HG02938 (cell line): ENCODE measurements around the gene HS3ST6.
"Not testable (repeated sequence)": the region's sequence is repeated elsewhere in the genome, so short reads cannot be mapped to it uniquely, and the experiment has no call there.

Experiments used
- ATAC-seq: cut with Tn5 transposase; IDR thresholded peaks from one replicate; pipeline ENCODE4 v1.9.1; 2021; ENCODE audit warnings: mild to moderate bottlenecking, moderate library complexity; ENCODE audit not compliant: unreplicated experiment

The HS3ST6 gene

DNA sequence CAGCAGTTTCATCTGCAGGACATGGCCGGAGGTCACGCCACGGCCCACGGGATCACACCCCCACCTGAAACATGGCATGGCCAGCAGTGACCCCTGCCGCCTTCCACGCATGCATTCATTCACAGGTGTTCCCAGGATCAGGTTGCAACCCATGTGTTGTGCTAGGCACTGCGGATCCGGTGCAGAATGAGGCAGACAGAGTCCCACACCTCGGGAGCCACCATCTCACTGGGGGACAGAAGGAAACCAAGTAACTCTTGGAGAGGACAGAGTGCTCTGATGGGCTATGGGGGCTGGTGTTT lies 29.1 kb upstream of the HS3ST6 start:
- no peak for ATAC-seq

DNA sequence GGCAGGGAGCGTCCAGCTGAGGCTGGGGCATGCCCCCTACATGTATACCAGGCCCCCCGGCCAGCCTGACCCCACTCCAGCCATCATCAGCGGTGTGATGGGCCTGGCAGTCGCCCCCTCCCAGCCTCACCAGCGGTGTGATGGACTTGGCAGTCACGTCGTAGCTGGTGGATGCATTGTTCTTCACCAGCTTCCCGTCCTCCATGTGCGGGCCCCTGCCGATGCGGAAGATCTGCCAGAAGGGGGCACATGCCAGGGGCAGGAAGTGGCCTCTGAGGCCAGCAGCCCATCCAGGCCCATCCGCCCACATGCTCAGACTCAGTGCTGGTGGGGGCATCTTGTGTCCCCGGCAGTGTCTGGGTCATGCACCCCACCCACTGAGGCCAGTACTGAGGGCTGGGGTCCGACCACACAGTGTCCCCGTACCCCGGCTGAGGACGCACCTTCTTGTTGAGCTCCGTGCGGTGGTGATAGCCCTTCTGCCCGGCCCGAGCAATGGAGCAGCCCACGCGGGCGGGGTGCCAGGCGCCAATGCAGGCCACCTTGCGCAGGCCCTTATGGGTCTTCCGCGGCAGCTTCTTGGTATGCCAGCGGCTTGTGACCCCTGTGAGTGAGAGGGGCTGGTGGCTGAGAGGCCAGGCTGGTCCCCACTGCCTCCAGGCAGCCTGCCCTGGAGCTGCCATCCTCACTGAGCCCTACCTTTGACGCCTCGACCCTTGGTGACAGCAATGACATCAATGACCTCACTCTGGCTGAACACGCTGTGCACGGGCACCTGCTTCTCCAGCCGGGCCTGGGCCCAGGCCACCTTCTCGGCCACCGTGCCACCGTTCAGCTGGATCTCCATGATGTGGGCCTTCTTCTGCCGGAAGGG lies 28.5 kb upstream of the HS3ST6 start:
- no peak for ATAC-seq

DNA sequence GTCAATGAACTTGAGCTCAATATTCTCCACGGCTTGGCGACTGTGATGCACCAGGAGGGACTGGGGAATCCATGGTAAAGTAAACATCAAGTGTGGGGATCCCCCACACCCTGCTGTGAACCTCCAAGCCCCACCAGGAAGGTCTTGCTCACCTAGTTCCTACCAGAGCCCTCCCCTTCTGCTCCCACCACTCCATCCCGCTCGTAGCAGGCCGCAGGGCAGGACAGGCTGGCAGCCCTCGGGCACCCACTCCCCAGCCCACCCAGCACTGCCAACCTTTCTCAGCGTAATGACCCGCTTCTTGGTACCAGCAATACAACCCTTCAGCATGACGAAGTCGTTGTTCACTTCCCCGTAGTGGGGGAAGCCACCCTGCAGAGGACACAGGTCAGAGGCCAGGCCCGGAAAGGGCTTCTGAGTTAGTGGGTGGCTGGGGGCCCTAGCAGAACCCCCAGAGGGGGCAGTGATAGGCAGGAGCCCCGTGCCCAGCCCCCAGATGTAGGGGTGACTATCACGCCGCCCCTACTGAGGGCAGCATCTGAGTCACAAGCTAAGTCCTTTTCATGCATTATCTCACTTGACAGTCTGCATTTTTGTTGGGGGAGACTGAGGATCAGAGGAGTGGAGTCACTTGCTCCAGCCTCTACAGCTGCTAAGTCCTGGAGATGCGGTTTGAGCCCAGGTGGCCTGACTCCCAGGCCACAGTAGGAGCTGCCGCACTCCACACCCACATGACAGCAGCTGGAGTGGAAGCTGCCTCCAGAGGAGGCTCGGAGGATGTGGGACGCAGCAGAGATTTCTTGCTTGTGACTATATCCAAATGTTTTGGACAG lies 27.6 kb upstream of the HS3ST6 start:
- no peak for ATAC-seq

DNA sequence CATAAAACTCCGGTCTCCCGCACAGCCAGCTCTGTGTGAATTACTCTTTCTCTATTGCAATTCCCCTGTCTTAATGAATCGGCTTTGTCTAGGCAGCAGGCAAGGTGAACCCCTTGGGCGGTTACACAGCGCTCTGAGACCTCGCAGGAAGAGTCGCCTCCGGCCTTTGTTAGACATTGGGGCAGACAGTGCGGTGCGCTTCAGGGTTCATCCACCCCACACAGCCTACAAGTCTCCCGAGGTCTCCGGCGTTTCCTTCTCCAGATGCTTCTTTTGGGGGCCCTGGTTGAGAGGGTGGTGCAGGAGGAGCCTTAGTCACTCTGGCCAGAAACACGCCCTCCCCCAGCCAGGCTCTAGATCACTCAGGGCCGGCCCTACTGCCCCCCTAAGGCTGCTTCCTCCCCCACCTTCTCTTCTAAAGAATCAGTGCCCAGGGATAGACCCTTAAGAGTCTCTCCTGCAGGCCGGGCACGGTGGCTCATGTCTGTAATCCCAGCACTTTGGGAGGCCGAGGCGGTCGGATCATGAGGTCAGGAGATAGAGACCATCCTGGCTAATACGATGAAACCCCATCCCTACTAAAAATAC lies 26.5 kb upstream of the HS3ST6 start:
- ATAC-seq: no peak

DNA sequence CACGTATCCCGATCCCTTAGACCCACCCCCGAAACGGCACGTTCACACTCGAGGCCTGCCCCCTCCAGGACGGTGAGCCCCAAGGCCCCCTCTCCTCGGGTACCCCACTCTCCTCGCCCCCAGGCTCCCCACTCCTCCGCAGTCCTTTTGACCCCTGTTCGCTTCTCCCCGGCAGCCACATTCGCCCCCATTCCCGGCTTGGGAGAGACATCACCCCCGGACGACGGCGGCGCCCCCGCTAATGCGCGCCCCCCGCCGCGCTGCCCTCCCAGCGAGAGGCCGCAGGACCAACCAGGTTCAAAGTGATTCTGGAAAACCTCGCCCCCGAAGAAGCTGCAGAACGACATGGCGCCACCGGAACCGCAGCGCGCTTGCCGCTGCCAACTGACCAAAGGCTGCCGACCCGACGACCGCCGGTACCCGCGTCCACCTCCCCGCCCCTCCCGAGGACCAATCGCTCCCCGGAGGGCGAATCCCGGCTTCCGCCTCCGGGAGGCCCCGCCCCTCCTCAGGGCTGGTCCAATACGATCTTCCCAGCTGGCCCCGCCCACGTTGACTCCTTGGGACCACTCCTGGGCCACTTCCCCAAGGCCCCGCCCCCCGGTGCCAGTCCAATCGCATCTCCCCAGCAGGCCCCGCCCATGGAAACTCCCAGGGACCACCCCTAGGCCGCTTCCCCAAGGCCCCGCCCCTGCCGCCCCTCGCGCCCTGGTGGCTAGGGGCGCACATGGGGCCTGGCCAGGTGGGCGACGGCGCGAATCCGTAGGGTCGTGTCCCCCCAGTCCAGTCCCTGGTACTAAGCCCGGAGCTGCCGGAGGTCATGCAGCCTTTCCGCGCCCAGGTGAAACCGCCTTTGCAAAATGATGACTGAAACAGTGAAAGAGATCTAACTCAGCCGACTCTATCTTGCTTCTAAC lies 24.9 kb upstream of the HS3ST6 start, which contains the start of gene MSRB1:
Gene MSRB1, minus strand, starts transcription at position 390 of the 917 bp plus-strand sequence. Its CDS starts 43 bp downstream, at position 347.
- peak; percentile 87 for ATAC-seq

DNA sequence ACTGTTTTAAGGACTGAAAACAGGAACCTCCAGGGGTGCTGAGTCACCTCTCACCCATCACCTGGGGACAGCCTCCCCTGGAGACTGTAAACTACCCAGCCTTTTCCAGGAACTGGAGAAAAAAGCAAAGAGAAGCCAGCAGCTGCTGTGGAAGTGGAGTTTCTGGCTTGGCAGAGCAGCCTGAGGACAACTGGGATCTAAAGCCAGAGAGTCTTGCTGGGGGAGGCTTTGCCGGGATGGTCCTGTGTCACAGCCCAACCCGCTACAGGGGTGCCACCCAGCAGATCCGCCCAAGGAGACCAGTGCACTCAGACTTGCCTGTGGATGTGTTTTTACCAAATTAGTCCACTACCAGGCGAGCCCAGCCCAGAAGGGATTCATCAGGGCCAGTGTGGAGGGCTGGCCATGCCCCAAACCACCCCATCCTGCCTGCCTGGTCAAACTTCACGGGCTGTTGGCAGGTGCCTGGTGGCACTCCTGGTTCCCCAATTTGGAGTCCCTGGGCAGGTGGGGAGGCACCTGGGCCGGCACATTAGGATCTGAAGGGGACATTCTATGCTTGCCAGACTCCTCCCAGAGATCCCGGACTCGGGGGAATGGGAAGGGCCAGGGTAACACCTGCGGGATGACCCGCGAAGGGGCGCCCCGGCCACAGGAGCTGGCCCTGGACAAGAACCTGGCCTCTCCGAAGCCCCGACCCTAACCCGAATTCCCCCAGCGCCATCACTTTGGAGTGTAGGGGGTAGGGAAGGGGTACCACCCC lies 24.0 kb upstream of the HS3ST6 start:
- ATAC-seq: no peak

DNA sequence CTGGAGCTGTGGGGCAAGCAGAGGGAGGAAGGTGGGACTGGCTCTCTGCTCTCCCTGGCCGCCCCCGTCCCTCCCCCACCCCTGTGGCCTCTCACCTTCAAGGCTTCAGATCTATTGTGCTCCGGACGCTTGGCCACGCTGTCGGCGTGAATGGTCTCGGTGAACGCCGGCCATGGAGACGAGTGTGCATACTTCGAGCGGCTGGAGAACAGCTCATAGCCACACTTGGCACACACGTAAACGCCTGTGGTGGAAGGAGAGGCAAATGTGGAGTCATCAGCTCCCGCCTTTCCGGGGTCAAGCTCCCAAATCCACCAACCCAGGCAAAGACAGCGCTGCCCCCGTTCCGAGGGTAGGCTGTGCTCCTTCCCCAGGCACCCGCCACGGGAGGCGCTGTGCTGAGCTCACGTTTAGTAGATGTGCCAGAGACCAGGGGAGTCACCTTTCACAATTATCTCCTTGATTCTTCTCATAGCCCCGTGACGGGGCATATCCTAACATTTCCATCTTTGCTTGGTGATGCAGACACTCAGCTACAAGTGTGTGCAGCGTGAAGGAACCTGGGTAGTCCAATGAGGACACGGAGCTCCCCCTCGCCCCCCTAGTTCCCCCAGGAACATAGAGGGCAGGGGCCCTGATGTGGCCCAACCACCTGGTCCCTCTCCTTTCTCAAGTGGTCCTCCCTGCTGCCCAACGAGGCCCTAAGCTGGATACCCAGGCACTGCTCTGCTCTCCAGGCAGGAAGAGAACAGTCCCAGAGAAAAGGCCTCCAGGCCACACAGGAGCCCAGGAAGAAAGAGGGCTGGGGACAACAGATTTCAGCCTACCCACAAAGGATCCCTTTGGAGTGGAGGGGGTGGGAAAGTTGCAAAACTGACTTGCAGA lies 23.2 kb upstream of the HS3ST6 start:
- ATAC-seq: no peak

DNA sequence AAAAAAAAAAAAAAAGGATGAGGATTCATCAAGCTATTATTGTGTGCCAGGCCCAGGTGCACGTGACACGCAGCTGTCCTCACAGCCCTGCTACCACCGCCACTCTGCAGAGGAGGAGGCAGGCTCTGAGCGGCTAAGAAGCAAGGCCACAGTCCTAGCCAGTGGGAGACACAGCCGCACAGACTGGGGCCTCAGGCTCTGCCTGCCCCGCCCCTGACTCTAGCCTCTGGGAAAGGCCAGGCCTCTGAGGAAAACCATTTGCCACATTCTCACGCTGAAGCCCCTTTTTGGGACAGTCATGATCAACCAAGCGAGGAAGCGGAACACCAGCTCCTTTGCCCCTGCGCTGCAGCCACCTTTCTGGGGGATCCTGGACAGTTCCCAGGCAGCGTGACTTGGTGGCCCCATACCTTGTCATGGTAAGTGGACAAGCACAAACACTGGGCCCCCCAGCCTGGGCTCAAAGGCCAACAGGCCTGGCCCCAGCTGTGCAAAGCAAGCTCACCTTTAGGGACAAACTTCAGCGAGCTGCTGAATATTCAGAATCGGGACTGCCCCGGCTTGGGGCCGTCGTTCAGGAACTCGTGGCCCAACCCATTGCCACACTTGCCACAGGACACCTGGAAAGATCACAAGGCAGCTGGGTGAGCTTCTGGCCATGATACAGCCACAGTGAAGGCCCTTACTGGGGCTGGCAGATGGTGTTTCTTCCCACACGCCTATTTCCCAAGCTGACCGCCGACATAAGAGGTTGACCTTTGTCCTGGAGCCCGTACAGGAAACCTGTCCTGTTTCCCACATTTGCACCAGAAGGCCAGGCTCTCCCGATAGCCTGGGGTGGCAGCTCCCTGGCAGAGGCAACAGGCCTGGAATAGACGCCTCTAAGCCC lies 22.3 kb upstream of the HS3ST6 start:
- no peak for ATAC-seq

DNA sequence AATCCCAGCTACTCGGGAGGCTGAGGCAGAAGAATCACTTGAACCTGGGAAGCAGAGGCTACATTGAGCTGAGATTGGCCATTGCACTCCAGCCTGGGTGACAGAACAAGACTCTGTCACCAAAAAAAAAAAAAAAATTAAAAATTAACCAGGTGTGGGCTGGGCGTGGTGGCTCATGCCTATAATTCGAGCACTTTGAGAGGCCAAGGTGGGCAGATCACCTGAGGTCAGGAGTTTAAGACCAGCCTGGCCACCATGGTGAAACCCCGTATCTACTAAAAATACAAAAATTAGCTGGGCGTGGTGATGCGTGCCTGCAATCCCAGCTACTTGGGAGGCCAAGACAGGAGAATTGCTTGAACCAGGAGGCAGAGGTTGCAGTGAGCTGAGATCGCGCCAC lies 21.6 kb upstream of the HS3ST6 start:
- not testable (repeated sequence) for ATAC-seq

DNA sequence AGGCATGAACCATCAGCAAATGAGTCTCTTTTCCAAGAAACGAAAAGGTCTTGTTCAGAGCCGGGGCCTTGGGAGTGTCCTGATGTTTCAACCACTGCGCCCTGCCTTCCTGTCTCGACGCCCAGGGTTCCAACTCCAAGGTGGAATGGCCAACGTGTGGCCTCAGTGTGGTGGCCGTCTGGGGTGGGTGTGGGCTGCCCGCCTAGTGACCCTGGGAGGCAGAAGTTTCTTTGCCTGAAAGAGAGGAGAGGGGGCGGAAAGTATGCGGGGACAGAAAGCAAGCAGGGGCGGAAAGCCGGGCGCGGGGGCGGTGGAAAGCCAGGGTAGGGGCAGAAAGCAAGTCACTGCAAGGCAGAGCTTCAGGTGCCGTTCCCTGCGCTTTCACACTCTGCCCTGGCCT lies 20.7 kb upstream of the HS3ST6 start:
- no peak for ATAC-seq

DNA sequence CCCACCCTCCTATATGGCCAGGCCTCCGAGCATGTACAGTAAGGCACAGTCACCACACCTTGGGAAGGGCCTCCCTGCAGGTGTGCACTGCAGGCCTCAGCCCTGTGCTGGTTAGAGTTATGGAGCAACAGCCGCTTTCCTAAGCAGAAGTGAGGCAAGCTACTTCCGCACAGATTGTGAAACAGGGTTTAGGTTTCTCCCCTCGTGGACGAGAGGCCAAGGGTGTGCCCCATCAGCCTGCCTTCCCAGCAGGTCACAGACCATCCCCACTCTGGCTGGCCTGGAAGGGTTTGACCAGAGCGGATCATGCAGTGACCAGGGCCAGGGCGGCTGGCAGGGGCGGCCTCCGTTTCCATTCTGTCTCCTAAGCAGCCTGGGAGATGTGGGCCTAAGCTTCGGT lies 20.1 kb upstream of the HS3ST6 start:
- no peak for ATAC-seq

DNA sequence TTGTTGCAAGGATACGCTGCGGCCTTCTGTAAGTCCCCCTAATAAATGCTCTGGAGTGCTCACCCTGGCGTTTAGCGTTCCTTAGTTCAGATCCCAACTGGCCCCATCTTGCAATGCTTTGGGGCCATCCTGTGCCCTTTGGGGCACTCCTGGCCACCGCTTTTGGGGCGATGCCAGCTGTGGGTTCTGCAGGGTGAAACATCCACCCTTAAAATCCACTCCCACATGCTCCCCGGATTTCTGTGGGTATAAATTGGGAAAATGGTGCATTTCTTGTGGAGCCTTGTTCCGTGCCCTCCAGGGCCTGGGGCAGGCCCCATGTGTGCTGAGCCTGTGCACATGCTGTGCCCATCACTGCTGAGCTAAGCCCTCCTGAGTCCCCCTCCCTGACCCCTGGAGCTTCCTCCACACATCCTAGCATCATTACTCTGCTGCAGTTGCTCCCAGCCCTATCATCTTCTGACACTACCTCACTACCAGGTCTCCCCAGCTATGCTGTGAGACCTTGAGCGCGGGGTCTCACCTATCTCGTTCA lies 18.8 kb upstream of the HS3ST6 start:
- no peak for ATAC-seq

DNA sequence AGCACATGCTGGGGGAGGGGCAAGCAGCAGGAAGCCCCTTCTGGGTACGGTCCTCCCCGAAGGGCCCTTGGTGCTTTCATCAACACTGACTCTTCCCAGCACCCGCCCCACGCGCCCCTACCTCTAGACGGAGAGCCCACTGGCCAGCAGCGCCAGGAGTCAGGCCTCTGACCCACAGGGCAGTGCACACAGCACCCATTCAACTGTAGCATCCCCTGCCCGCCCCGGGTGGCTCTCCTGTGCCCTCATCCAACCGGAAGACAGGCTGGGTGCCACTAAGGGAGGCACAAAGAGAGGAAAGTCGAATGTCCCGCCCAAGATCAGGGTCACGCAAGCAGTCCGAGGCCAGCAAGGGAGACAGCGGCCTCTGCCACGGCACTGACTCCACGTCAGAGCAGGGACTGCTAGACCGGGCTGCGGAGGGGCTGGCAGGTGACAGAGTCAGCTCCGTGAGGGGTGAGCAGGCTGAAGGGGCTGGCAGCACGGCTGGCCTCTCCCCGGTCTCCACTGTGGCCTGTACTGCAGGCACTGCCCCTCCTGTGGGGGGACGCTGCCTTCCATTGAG lies 15.0 kb upstream of the HS3ST6 start:
- ATAC-seq: no peak

DNA sequence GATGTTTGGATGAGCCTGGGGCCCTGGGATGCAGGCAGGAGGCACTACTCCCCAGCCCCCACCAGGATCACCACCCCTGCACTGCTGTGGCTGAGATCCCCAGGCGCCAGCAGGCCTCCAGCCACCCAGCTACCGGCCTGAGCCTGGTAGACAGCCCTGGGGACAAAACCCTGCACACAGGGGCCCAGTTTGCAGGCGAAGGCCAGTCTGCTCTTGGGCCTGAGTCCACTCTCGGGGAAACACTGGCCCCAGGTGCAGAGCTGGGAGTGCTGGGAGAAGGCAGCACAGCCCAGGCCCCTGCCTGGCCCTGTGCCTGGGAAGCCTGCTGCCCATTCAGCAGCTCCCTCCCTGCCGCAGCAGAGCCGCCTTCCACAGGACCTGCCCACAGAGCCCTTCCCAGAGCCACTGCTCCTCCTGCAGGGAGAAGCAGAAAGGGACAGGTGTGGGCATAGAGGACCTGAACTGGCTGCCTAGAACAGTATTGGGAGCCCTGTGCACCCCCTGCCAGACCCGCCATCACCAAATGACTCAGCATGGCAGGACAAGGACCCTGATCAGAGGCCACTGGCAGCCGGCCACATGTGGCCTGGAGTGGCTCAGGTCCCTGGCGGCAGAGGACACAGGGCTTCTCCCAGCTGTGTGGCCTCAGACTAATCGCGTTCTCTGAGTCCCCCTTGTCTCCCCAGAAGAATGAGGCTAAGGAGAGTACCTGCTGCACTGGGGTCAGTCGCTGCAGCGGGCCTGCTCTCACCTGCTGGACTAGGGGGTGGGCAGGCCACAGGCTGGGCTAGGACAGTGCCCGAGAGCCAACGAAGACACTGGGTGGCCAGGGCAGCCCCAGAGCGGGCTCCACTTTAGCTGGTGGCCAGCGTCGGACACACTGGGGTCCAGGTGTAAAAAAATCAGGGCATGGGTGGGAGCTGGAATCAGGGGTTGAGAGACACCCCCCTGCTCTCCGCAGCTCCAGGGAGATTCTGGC lies 14.1 kb upstream of the HS3ST6 start:
- no peak for ATAC-seq

DNA sequence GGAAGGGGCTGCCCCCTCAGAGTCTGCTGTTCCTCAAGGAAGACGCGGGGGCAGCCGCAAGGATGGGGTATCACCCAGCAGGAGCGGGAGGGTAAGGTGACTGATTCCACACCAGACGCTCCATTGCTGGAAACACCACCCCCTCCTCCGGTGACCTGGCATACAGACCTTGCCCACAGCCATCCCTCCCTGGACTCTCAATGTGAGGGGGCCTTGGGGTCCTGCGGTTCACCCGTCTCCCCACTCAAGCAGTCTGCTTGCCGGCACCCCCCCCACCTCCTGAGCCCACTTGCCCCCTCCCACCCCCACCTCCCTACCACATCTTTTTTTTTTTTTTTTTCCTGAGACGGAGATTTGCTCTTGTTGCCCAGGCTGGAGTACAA lies 12.1 kb upstream of the HS3ST6 start:
- no peak for ATAC-seq
